OCI-LY1 (cell line): ENCODE measurements around the gene OR10K2.

Source experiments
- H2AFZ ChIP-seq: fragments of 200-600 bp; sonication (generic), shearing (Covaris generic); 2 replicates; pipeline ENCODE4 v1.6.0; 2014; ENCODE audit warnings: antibody characterized with exemption, mild to moderate bottlenecking, low read length
- H3F3A ChIP-seq: fragments of 200-600 bp; sonication (generic), shearing (Covaris generic); 2 replicates; pipeline ENCODE4 v1.6.0; 2014; ENCODE audit warnings: mild to moderate bottlenecking, antibody characterized with exemption, low read length, moderate library complexity; ENCODE audit not compliant: insufficient read depth
- H3K27ac ChIP-seq: fragments of 200-600 bp; sonication (generic); 2 replicates; pipeline ENCODE4 v1.5.1; 2014; ENCODE audit warnings: low read length, mixed run types, mild to moderate bottlenecking, low read depth; ENCODE audit not compliant: poor library complexity, severe bottlenecking
- H3K27me3 ChIP-seq: fragments of 200-600 bp; sonication (generic); 2 replicates; pipeline ENCODE4 v1.6.0; 2014; ENCODE audit warnings: antibody characterized with exemption, mild to moderate bottlenecking, low read length, moderate library complexity; ENCODE audit not compliant: insufficient read depth
- H3K36me3 ChIP-seq: fragments of 200-600 bp; sonication (generic); 2 replicates; pipeline ENCODE4 v1.6.1; 2014; ENCODE audit warnings: mild to moderate bottlenecking, antibody characterized with exemption, low read length, moderate library complexity, mixed read lengths; ENCODE audit not compliant: insufficient read depth
- H3K4me1 ChIP-seq: fragments of 200-600 bp; sonication (generic); 2 replicates; pipeline ENCODE4 v1.5.1; 2014; ENCODE audit warnings: mild to moderate bottlenecking, low read length, moderate library complexity; ENCODE audit not compliant: insufficient read depth, severe bottlenecking
- H3K4me2 ChIP-seq: fragments of 200-600 bp; sonication (generic), shearing (Covaris generic); 2 replicates; pipeline ENCODE4 v1.6.1; 2014; ENCODE audit warnings: low read length
- H3K4me3 ChIP-seq: fragments of 200-600 bp; sonication (generic); 2 replicates; pipeline ENCODE4 v1.5.1; 2014; ENCODE audit warnings: low read length, low read depth, mild to moderate bottlenecking, mixed read lengths; ENCODE audit not compliant: poor library complexity, severe bottlenecking
- H3K79me2 ChIP-seq: fragments of 200-600 bp; shearing (Covaris generic); 2 replicates; pipeline ENCODE4 v1.6.1; 2016; ENCODE audit warnings: mixed run types, low read length, mixed read lengths; ENCODE audit not compliant: insufficient read depth
- H3K9ac ChIP-seq: fragments of 200-600 bp; sonication (generic), shearing (Covaris generic); 2 replicates; pipeline ENCODE4 v1.6.1; 2014; ENCODE audit warnings: mild to moderate bottlenecking, low read length, mixed read lengths
- H3K9me2 ChIP-seq: fragments of 200-600 bp; sonication (generic), shearing (Covaris generic); 2 replicates; pipeline ENCODE4 v1.6.1; 2014; ENCODE audit warnings: low read depth, mild to moderate bottlenecking, low read length, mixed read lengths
- H3K9me3 ChIP-seq: fragments of 200-600 bp; shearing (Covaris generic); 2 replicates; pipeline ENCODE4 v1.6.1; 2014; ENCODE audit warnings: low read length, mixed read lengths
- H4K20me1 ChIP-seq: fragments of 200-600 bp; sonication (generic), shearing (Covaris generic); 2 replicates; pipeline ENCODE4 v1.6.0; 2016; ENCODE audit warnings: mild to moderate bottlenecking, low read length; ENCODE audit not compliant: insufficient read depth
- EZH2 ChIP-seq: fragments of 200-600 bp; sonication (generic), shearing (Covaris generic); IDR thresholded peaks from 2 replicates; pipeline ENCODE4 v1.8.0; 2017; ENCODE audit warnings: borderline replicate concordance, mixed run types, mild to moderate bottlenecking, antibody characterized with exemption, low read length, moderate library complexity, mixed read lengths
- TF ChIP-seq, protein P1 (sequence below): fragments of 200-600 bp; sonication (generic), shearing (Covaris generic); IDR thresholded peaks from 2 replicates; pipeline ENCODE4 v1.5.1; 2017; ENCODE audit warnings: mild to moderate bottlenecking, antibody characterized with exemption, low read length, moderate library complexity, mixed read lengths

OR10K2 gene, protein sequence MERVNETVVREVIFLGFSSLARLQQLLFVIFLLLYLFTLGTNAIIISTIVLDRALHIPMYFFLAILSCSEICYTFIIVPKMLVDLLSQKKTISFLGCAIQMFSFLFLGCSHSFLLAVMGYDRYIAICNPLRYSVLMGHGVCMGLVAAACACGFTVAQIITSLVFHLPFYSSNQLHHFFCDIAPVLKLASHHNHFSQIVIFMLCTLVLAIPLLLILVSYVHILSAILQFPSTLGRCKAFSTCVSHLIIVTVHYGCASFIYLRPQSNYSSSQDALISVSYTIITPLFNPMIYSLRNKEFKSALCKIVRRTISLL

DNA sequence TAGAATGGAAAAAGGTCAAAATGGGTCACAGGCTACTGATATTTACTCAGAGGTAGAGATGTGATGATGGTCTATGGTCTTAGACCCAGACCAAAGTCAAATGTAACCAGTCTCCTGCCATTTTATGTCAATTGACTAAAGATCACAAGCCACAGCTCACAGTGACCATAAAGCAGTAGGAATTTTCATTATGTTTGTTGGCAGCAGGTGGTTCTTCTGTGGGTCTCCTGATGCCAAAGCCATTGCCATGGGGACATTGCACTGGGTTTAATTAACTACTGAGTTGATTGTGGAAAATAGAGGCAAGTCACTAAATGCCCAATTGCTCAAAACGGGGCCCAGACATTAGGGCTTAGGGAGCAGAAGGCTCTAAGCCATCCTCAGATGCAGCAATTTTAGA, at the start of gene OR10K2:
OR10K2 (minus strand) TSS at position 101 of the 400 bp plus-strand sequence. CDS start 5,371 bp downstream, outside the sequence.
- Histone ChIP-seq H3K9me3 (no peaks in the 10 kb centered on the region), H3K4me3 (no peak within 1 kb of the TSS), H3K4me2 (no peak within 1 kb of the TSS), H3K9me2 (no peaks in the 10 kb centered on the region), H3K27ac (no peak within 1 kb of the TSS), H4K20me1 (no peaks in the 10 kb centered on the region), H2AFZ (no peak within 1 kb of the TSS), H3K4me1 (no peaks in the 10 kb centered on the region), H3K36me3 (no peaks in the 10 kb centered on the region), H3K27me3 (no peaks in the 10 kb centered on the region), H3K79me2 (no peaks in the 10 kb centered on the region), H3F3A (no peaks in the 10 kb centered on the region), H3K9ac (no peak within 1 kb of the TSS)
- TF ChIP-seq EZH2: no peak
- TF ChIP-seq, protein P1, sequence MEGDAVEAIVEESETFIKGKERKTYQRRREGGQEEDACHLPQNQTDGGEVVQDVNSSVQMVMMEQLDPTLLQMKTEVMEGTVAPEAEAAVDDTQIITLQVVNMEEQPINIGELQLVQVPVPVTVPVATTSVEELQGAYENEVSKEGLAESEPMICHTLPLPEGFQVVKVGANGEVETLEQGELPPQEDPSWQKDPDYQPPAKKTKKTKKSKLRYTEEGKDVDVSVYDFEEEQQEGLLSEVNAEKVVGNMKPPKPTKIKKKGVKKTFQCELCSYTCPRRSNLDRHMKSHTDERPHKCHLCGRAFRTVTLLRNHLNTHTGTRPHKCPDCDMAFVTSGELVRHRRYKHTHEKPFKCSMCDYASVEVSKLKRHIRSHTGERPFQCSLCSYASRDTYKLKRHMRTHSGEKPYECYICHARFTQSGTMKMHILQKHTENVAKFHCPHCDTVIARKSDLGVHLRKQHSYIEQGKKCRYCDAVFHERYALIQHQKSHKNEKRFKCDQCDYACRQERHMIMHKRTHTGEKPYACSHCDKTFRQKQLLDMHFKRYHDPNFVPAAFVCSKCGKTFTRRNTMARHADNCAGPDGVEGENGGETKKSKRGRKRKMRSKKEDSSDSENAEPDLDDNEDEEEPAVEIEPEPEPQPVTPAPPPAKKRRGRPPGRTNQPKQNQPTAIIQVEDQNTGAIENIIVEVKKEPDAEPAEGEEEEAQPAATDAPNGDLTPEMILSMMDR: no peak

DNA sequence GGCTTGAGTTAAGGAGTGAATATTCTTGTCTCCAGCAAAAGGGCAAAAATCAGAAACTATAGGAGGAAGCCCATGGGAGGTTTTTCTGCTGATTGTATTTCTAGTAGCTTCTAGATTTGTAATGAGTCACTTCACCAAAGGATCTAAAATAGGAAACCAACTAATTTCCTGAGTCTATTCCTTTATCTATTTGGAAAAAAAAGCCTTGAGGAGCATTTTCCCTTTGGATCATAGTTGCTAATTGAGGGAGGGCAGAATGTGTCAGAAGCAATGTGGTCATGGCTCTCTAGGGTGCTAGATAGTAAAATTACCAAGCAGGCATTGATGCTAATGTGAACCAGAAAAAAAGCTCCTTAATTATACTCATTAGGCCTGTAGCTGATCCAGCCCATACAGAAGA, 45.9 kb upstream of the OR10K2 start, which contains the start of gene OR10R2:
OR10R2 (plus strand) TSS at position 301 of the 400 bp plus-strand sequence. CDS start 106 bp downstream, outside the sequence.
- no peaks in the 10 kb centered on the region for H3K27me3 ChIP-seq

DNA sequence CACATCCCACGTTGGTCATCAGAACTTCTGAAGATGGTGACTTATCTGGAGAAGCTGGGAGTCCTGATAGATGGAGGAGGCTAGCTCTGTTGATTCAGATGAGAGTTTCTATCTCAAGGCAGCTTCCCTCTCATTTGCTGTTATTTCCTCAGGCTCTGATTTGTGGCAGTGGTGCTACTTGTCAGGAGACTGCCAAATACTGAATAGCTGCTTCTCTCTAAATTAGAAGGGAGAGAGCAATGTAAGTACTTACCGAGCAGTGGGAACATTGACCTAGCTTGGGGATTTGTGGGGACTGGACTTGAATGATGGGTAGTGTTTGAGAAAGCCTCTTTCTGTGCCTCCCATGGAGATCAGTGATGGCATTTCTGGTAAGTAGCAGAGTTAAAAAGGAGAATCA, 35.5 kb upstream of the OR10K2 start, which contains the start of gene OR10K1:
OR10K1 (plus strand) TSS at position 301 of the 400 bp plus-strand sequence. CDS start 3,728 bp downstream, outside the sequence.
- Histone ChIP-seq H3K27ac (no peak within 1 kb of the TSS), H3K9me2 (no peaks in the 10 kb centered on the region), H3K4me2 (no peak within 1 kb of the TSS), H3F3A (no peaks in the 10 kb centered on the region), H3K79me2 (no peaks in the 10 kb centered on the region), H3K4me3 (no peak within 1 kb of the TSS), H3K4me1 (no peaks in the 10 kb centered on the region), H4K20me1 (no peaks in the 10 kb centered on the region), H3K36me3 (no peaks in the 10 kb centered on the region), H2AFZ (no peak within 1 kb of the TSS), H3K27me3 (no peaks in the 10 kb centered on the region), H3K9ac (no peak within 1 kb of the TSS), H3K9me3 (no peaks in the 10 kb centered on the region)
- TF ChIP-seq EZH2: no peak
- TF ChIP-seq, protein P1: no peak

More for the DNA sequence above, 45.9 kb upstream of the OR10K2 start, which contains the start of gene OR10R2:
- H3K4me1 ChIP-seq: no peaks in the 10 kb centered on the region
- no peaks in the 10 kb centered on the region for H3F3A ChIP-seq
- no peaks in the 10 kb centered on the region for H3K79me2 ChIP-seq
- no peaks in the 10 kb centered on the region for H4K20me1 ChIP-seq
- no peaks in the 10 kb centered on the region for H3K36me3 ChIP-seq
- H3K27ac ChIP-seq: no peak within 1 kb of the TSS
- H2AFZ ChIP-seq: no peak within 1 kb of the TSS
- H3K9ac ChIP-seq: no peak within 1 kb of the TSS
- no peak within 1 kb of the TSS for H3K4me2 ChIP-seq
- H3K4me3 ChIP-seq: no peak within 1 kb of the TSS
- H3K9me2 ChIP-seq: no peaks in the 10 kb centered on the region
- TF ChIP-seq, protein P1: no peak
- no peak for TF ChIP-seq EZH2
- no peaks in the 10 kb centered on the region for H3K9me3 ChIP-seq
